Activated naive CD4-positive, alpha-beta T cell treated with anti-CD3 and anti-CD28 coated beads for 36 hours (primary cell): ENCODE data around the gene FAM120C. TPM values are rescaled to one million over a fixed set of nuclear protein-coding genes. Genes with fewer than 3 reads are reported as not detected.

Source experiments
- CTCF ChIA-PET: fragments of 350-600 bp; sonication (Branson Sonifier 250); formaldehyde crosslinking; loops from one replicate; lab custom pipeline; 2021; ENCODE audit warnings: antibody characterized with exemption; lab: Charles Lee
- DNase-seq: peaks from one replicate; pipeline ENCODE4 v3.0.0-alpha.2; 2020
- H3K27ac Mint-ChIP-seq: one replicate; pipeline ENCODE4 v1.8.0; 2021; ENCODE audit warnings: mild to moderate bottlenecking, mixed read lengths
- H3K27me3 Mint-ChIP-seq: one replicate; pipeline ENCODE4 v1.8.0; 2021; ENCODE audit warnings: low read depth, mixed read lengths
- H3K36me3 Mint-ChIP-seq: one replicate; pipeline ENCODE4 v1.8.0; 2021; ENCODE audit warnings: low read depth, mixed read lengths
- H3K4me1 Mint-ChIP-seq: one replicate; pipeline ENCODE4 v1.8.0; 2021; ENCODE audit warnings: low read depth, mixed read lengths
- H3K4me3 Mint-ChIP-seq: one replicate; pipeline ENCODE4 v1.8.0; 2021; ENCODE audit warnings: mild to moderate bottlenecking, moderate library complexity, mixed read lengths
- H3K9me3 Mint-ChIP-seq: one replicate; pipeline ENCODE4 v1.8.0; 2021; ENCODE audit warnings: mixed read lengths
- intact Hi-C: fragments of 100-400 bp; cut with micrococcal nuclease; formaldehyde crosslinking; loops from one replicate; pipeline ENCODE4 v1.15.1; 2023
- total RNA-seq, 2 experiments: library from RNA; stranded (reverse); gene quantifications; one replicate each; pipeline ENCODE4 v1.2.3, GENCODE V29; 2021

Gene FAM120C
- total RNA-seq, 2 experiments from 2014 or later = 4.3 to 5.9 TPM

DNA sequence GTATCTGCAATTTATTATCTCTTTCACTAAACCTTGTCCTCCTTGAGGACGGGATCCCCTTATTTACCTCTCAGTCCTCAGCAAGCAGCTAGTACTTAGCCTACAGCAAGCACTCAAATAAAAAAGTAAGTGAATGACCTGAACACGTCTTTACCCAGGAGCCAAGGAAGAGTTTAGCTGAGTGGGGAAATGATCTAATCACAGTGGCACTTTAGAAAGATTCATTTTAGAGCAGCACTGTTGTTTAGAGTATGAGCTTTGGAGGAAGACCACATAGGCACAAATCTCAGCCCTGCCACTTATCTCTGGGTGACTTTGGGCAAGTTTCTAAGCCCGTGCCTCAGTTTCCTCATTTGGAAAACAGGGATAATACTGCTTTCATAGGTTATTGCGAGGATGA lies 2.7 kb downstream of the FAM120C start:
- Mint-ChIP-seq H3K27me3 (no peaks in the 10 kb centered on the region), H3K9me3 (no peaks in the 10 kb centered on the region), H3K4me3 (peak overlapping the region; percentile 75), H3K36me3 (peaks cover 35% of the 10 kb centered on the region), H3K4me1 (peaks cover 53% of the 10 kb centered on the region), H3K27ac (no peak overlapping the region)
- DNase-seq = no peak
- intact Hi-C loops = loop anchor here (5.0 kb wide), 1 partner anchor 822 kb away; the partner anchor contains the start of gene APEX2
- CTCF ChIA-PET = no interaction called here

DNA sequence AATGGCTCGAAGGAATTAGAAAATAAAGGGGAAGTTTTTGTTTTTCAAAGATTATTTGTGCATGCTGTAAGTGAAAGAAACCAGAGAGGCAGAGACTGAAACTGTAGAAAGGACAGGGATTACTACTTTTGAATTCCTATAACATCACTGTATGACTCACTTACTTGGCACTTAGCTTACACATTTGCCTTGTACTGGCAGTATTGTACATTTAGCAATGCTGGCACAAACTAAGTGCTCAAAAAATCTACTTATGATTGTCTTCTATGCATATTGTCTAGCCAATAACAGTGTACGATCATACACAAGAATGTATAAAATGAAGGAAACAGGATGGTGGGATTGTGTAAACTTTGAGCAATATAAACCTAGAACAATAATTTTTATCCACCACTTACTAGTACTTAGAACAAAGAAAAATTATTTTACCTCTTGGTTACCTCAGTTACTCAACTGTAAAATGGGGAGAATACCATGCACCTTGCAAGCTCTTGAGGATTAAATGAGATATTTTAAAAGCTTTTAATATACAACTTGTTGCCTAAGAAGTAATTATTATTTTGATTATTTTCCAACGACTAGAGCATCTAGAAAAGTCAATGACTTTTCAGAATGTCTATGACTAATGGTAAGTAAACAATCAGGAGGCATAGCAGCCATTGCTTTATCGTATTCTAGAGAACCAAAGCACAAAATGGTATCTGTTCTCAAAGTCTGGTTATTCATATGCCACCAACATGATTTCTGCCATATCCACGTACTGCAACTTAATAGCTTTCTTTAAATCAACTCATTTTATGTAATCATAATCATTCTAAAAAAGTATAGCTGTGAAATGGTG lies 4.7 kb downstream of the FAM120C start:
- Mint-ChIP-seq H3K4me3 (peak overlapping the region; percentile 19), H3K27me3 (no peaks in the 10 kb centered on the region), H3K27ac (peak overlapping the region; percentile 67), H3K9me3 (no peaks in the 10 kb centered on the region), H3K36me3 (peaks cover 48% of the 10 kb centered on the region), H3K4me1 (peaks cover 51% of the 10 kb centered on the region)
- no peak for DNase-seq
- CTCF ChIA-PET = no interaction called here
- intact Hi-C loops = loop anchor here (10.0 kb wide), 1 partner anchor 464 kb away; no protein-coding TSS in a partner anchor

DNA sequence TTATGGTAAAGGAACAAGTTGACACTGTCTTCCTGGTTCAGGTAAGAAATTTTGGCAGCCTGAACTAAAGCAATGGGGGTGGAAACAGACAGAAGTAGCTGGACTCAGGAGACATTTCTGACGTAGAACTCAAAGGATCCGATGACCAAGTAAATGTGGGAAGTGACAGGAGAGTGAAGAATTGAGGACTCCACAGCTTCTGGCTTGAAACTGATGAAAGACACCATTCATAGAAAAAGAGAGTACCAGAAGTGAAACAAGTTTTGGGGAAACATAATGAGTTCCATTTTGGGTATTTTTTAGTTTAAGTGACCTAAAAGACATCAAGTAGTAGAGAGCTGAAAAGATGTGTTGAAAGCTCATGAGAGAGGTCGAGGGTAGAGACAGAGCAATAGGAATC lies 5.7 kb downstream of the FAM120C start:
- H3K4me1 Mint-ChIP-seq = peaks cover 51% of the 10 kb centered on the region
- peak overlapping the region; percentile 67 for H3K27ac Mint-ChIP-seq
- H3K4me3 Mint-ChIP-seq = no peak overlapping the region
- intact Hi-C loops = loop anchor here (10.0 kb wide), 1 partner anchor 463 kb away; no protein-coding TSS in a partner anchor
- peaks cover 48% of the 10 kb centered on the region for H3K36me3 Mint-ChIP-seq
- no peak for DNase-seq
- no peaks in the 10 kb centered on the region for H3K9me3 Mint-ChIP-seq
- no peaks in the 10 kb centered on the region for H3K27me3 Mint-ChIP-seq
- CTCF ChIA-PET = no interaction called here

DNA sequence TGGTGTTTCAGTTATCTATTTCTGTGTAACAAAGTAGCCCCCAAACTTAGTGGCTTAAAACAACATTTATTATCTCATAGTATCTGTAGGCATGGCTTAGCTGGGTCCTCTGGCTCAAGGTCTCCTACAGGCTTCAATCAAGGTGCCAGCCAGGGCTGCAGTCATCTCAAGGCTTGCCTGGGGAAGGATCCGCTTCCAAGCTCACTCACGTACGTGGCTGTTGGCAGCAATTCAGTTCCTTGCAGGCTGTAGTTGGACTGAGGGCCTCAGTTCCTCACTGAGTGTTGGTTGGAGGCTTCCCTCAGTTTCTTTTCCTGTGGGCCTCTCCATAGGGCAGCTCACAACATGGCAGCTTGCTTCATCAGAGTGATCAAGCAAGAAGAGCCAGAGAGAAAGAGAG lies 9.3 kb downstream of the FAM120C start:
- no peak overlapping the region for H3K4me3 Mint-ChIP-seq
- CTCF ChIA-PET = no interaction called here
- no peak for DNase-seq
- H3K27me3 Mint-ChIP-seq = no peaks in the 10 kb centered on the region
- no peak overlapping the region for H3K27ac Mint-ChIP-seq
- H3K4me1 Mint-ChIP-seq = peaks cover 24% of the 10 kb centered on the region
- intact Hi-C loops = loop anchor here (10.0 kb wide), 1 partner anchor 459 kb away; no protein-coding TSS in a partner anchor
- no peaks in the 10 kb centered on the region for H3K9me3 Mint-ChIP-seq
- peaks cover 28% of the 10 kb centered on the region for H3K36me3 Mint-ChIP-seq

DNA sequence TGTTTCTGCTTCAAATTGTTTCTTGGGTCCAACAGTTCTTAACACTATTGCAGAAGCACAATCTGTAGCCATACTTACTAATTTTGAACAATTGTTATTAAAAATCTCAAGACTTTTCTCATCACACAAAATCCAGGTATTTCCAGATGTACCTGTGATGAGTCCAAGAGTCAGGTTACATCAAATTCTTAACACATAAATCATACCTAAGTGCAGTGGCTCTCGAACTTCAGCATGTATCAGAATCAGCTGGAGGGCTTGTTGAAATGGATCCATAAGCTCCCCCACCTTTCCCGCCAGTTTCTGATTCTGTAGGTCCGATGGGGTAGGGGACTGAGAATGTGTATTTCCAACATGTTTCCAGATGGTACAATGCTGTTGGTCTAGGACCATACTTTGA lies 10.6 kb downstream of the FAM120C start:
- no peaks in the 10 kb centered on the region for H3K9me3 Mint-ChIP-seq
- H3K27me3 Mint-ChIP-seq = no peaks in the 10 kb centered on the region
- H3K4me1 Mint-ChIP-seq = peaks cover 13% of the 10 kb centered on the region
- no peak overlapping the region for H3K27ac Mint-ChIP-seq
- H3K4me3 Mint-ChIP-seq = no peak overlapping the region
- peaks cover 23% of the 10 kb centered on the region for H3K36me3 Mint-ChIP-seq
- CTCF ChIA-PET = interaction anchor here (0.6 kb wide), 1 partner anchor 903 kb away, joined by 4 read pairs; no protein-coding TSS in a partner anchor
- DNase-seq = no peak
- intact Hi-C loops = loop anchor here (10.0 kb wide), 1 partner anchor 458 kb away; no protein-coding TSS in a partner anchor

DNA sequence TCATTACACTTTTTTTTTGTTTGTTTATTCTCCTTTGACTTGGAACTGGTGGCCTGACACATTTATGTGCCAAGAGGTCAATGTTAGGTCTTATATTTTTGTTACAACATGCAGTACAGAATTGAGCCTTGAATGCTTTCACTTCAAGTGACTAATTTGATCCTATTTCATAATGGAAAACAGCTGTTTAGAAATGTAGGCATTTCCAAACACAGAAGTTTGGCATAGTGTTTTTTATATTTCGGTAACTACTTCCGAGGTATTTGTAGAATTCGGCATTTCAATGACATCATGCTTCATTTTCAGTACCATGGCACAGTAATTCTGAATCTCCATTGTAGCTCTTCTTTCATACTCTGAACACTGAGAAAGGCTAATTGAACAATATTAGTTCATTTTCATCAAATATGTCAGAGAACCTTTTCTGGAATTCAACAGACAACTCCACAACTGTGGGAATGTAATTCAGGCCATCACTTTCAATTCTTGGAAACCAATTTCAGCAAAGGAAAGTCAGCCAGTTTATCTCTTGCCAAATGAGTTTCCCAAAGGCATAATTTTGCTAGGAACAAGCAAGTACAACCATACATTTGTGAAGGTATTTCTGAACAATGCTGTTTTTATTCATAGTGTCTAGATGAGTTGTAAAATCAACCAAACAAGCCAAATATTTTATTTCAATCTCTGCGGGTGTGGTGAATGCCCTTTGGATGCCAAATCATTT lies 11.4 kb downstream of the FAM120C start:
- no peak overlapping the region for H3K4me3 Mint-ChIP-seq
- no peak for DNase-seq
- H3K4me1 Mint-ChIP-seq = peaks cover 6% of the 10 kb centered on the region
- CTCF ChIA-PET = no interaction called here
- no peaks in the 10 kb centered on the region for H3K9me3 Mint-ChIP-seq
- peaks cover 16% of the 10 kb centered on the region for H3K36me3 Mint-ChIP-seq
- H3K27ac Mint-ChIP-seq = no peak overlapping the region
- intact Hi-C loops = loop anchor here (10.0 kb wide), 1 partner anchor 457 kb away; no protein-coding TSS in a partner anchor
- H3K27me3 Mint-ChIP-seq = no peaks in the 10 kb centered on the region

DNA sequence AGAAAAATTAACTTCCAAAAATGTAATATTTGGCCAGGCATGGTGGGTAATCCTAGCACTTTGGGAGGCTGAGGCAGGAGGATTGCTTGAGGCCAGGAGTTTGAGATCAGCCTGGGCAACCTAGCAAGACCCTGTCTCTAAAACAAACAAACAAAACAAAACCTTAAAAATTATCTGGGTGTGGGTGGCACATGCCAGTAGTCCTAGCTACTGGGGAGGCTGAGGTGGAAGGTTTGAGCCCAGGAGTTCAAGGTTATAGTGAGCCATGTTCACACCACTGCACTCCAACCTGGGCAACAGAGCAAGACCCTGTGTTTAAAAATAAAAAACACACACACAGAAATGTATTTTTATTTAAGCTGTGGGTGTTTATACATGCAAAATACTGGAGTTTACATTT lies 12.0 kb downstream of the FAM120C start:
- CTCF ChIA-PET = no interaction called here
- Mint-ChIP-seq H3K4me1 (peaks cover 4% of the 10 kb centered on the region), H3K4me3 (no peak overlapping the region), H3K27ac (no peak overlapping the region), H3K36me3 (peaks cover 13% of the 10 kb centered on the region), H3K27me3 (no peaks in the 10 kb centered on the region), H3K9me3 (no peaks in the 10 kb centered on the region)
- no peak for DNase-seq
- intact Hi-C loops = loop anchor here (10.0 kb wide), 1 partner anchor 456 kb away; no protein-coding TSS in a partner anchor

DNA sequence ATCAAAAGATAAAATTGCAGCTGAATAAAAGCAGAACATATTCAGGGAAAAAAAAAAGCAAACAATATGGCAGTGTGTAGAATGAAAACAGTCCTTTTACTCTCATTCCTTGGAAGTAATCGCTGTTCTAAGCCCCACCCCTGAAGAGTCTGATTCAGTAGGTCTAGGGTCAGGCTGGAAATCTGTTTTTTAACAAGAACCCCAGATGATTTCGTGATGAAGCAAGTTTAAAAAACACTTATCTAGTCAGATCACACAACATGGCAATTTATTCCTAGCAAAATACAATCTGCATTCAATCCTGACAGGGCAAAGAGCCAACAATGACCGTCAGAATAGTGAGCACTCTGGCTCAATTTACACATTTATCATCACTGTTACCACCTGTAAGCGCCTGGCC lies 16.1 kb downstream of the FAM120C start:
- H3K9me3 Mint-ChIP-seq = no peaks in the 10 kb centered on the region
- no peak for DNase-seq
- no peak overlapping the region for H3K27ac Mint-ChIP-seq
- H3K4me1 Mint-ChIP-seq = peaks cover 2% of the 10 kb centered on the region
- no peak overlapping the region for H3K4me3 Mint-ChIP-seq
- intact Hi-C loops = no loop called here
- no peaks in the 10 kb centered on the region for H3K27me3 Mint-ChIP-seq
- CTCF ChIA-PET = no interaction called here
- H3K36me3 Mint-ChIP-seq = no peaks in the 10 kb centered on the region

DNA sequence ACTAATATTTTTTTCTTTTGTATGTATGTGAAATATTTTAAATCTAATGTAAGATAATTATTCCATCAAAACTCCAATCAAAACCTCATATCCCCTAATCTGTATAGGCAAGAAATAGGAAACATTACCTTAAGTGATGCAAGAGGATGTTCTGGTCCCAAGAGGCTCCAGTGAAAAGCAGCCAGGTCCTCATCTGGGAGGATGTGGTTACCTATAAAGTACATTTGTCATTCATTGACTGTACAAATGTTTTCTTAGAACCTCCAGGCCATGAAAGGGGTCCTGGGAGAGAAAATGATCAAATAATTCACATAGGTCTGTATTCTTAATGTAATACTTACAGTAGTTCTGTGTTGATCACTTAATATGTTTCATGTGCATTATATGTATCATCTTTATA lies 25.5 kb downstream of the FAM120C start:
- no peak for DNase-seq
- Mint-ChIP-seq H3K9me3 (no peaks in the 10 kb centered on the region), H3K27ac (no peak overlapping the region), H3K4me1 (no peaks in the 10 kb centered on the region), H3K36me3 (peaks cover 13% of the 10 kb centered on the region), H3K27me3 (no peaks in the 10 kb centered on the region), H3K4me3 (no peak overlapping the region)
- CTCF ChIA-PET = no interaction called here
- intact Hi-C loops = no loop called here

DNA sequence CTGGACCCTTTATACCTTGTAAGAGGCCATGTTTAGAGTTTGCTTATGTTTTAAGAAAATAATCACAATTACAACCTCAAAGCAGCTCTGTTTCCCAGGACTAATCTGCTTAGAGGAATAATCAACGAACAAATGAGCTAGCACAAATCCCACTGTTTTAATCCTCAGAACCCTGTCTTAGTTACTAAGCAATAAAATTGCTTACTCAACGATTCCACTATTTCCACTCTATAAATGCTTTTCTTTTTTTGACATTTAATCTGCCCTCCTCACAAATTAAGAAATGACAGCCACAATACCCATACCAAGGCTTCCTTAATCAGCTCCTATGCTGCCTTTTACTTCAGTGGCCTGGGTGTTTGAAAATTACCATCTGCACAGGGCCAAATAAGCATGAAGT lies 48.8 kb downstream of the FAM120C start:
- no peak for DNase-seq
- CTCF ChIA-PET = no interaction called here
- no peaks in the 10 kb centered on the region for H3K9me3 Mint-ChIP-seq
- H3K27me3 Mint-ChIP-seq = no peaks in the 10 kb centered on the region
- H3K27ac Mint-ChIP-seq = no peak overlapping the region
- no peaks in the 10 kb centered on the region for H3K4me1 Mint-ChIP-seq
- H3K36me3 Mint-ChIP-seq = peaks cover 16% of the 10 kb centered on the region
- no peak overlapping the region for H3K4me3 Mint-ChIP-seq
- intact Hi-C loops = no loop called here

DNA sequence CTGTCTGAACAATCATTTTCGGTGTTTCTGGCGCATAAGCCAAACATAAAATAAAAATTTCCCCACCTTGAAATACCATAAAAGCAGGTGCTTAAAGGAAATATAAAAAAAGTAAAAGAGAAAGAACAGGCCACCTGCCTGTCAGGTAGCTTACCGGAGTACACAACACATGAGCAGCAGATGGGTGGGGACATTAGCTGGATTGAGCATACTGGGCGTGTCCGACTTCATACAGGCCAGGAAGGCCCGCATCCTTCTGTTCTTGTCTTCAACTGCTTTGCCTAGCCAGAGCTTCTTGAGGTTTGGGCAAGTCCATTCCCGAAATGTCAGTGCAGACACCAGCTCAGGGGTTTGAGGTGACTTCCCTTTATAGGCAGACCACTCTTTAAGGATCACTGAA lies 66.7 kb downstream of the FAM120C start:
- no peaks in the 10 kb centered on the region for H3K9me3 Mint-ChIP-seq
- no peaks in the 10 kb centered on the region for H3K27me3 Mint-ChIP-seq
- peaks cover 2% of the 10 kb centered on the region for H3K36me3 Mint-ChIP-seq
- intact Hi-C loops = no loop called here
- CTCF ChIA-PET = no interaction called here
- no peak overlapping the region for H3K4me3 Mint-ChIP-seq
- H3K4me1 Mint-ChIP-seq = no peaks in the 10 kb centered on the region
- H3K27ac Mint-ChIP-seq = no peak overlapping the region
- DNase-seq = no peak

DNA sequence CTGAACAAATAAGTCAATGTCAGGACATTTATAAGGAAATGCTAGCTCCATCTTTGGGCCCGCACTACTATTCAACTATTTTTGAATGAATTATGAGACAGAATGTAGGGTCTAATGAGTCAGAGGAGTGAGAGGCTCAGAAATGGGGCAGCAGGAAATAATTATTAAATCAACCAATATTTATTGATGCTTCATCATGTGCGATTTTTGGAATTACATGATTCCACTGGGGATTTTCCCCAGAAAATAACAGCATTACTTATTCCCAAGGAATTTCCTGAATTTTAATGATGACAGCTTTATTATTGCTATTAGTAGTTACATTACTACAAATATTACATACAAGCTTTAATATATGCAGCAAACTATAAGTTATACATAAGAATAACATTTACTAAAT lies 89.5 kb downstream of the FAM120C start:
- H3K36me3 Mint-ChIP-seq = peaks cover 1% of the 10 kb centered on the region
- H3K4me1 Mint-ChIP-seq = no peaks in the 10 kb centered on the region
- CTCF ChIA-PET = interaction anchor here (0.7 kb wide), 1 partner anchor 17 kb away, joined by 3 read pairs; no protein-coding TSS in a partner anchor
- no peaks in the 10 kb centered on the region for H3K27me3 Mint-ChIP-seq
- no peak for DNase-seq
- no peaks in the 10 kb centered on the region for H3K9me3 Mint-ChIP-seq
- no peak overlapping the region for H3K27ac Mint-ChIP-seq
- no peak overlapping the region for H3K4me3 Mint-ChIP-seq
- intact Hi-C loops = no loop called here
